Esophagus muscularis mucosa (tissue), 3 donors: Measurements from ENCODE around the gene POTEJ.
"Not testable (repeated sequence)": the region's sequence is repeated elsewhere in the genome, so short reads cannot be mapped to it uniquely, and the experiment has no call there.

Source experiments
- POLR2A ChIP-seq: fragments of 450-650 bp; IDR thresholded peaks from one replicate; pipeline ENCODE4 v1.6.1; 2017; ENCODE audit warnings: antibody characterized with exemption, moderate library complexity, mild to moderate bottlenecking, low read depth
- TF ChIP-seq, protein P1 (sequence below), 3 experiments: fragments of 200-600 bp in 2 of 3; fragments of 450-650 bp in 1 of 3; sonication (generic) in 2 of 3; IDR thresholded peaks; one replicate each; pipeline ENCODE4 v1.5.1; 2017 to 2019; ENCODE audit warnings: antibody characterized with exemption in 3 of 3, mild to moderate bottlenecking in 2 of 3, moderate library complexity in 1 of 3

DNA sequence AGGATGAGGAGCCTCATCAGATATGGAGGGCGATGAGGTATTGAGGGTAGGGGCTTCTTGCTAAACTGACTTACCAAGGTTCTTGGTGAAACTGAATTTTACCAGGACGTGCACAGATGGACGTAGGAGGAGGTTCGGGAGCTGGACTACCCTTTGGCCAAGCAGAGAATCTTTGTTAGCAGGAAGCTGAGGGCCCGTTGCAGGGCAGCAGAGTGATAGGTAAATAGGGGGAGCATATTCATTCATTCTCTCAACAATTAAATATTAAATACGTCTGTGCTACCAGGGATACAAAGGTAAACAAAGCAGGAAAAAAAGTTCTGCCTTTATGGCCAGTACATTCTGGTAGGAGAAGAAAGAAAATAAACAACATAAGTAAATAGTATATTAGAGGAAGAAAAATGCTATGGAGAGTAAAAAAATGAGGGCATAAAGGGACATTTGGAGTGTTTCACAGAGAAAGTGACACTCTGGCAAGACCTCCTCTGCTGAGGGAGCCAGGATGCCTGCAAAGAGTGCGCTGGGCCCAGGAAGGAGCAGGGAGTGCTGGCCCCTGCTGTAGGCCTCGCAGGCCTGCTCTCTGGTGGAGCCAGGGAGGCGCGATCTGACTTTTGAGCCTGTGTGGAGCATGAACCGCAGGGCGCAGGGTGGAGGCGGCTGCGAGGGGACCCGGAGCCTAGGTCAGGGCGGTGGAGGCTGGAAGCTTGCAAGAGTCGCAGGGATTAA, 2.8 kb upstream of the POTEJ start:
- TF ChIP-seq, protein P1, sequence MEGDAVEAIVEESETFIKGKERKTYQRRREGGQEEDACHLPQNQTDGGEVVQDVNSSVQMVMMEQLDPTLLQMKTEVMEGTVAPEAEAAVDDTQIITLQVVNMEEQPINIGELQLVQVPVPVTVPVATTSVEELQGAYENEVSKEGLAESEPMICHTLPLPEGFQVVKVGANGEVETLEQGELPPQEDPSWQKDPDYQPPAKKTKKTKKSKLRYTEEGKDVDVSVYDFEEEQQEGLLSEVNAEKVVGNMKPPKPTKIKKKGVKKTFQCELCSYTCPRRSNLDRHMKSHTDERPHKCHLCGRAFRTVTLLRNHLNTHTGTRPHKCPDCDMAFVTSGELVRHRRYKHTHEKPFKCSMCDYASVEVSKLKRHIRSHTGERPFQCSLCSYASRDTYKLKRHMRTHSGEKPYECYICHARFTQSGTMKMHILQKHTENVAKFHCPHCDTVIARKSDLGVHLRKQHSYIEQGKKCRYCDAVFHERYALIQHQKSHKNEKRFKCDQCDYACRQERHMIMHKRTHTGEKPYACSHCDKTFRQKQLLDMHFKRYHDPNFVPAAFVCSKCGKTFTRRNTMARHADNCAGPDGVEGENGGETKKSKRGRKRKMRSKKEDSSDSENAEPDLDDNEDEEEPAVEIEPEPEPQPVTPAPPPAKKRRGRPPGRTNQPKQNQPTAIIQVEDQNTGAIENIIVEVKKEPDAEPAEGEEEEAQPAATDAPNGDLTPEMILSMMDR (IDR thresholded peaks at IDR 0.05): not testable (repeated sequence)
- not testable (repeated sequence) for TF ChIP-seq POLR2A
